Cerebellar nuclear complex (tissue), 1 donor: ENCODE measurements around the gene SH2D4B.

Source experiments
- DNase-seq, 2 experiments: peaks; one replicate each; lab custom pipeline; 2025; lab: John Stamatoyannopoulos, UW

The SH2D4B gene

DNA sequence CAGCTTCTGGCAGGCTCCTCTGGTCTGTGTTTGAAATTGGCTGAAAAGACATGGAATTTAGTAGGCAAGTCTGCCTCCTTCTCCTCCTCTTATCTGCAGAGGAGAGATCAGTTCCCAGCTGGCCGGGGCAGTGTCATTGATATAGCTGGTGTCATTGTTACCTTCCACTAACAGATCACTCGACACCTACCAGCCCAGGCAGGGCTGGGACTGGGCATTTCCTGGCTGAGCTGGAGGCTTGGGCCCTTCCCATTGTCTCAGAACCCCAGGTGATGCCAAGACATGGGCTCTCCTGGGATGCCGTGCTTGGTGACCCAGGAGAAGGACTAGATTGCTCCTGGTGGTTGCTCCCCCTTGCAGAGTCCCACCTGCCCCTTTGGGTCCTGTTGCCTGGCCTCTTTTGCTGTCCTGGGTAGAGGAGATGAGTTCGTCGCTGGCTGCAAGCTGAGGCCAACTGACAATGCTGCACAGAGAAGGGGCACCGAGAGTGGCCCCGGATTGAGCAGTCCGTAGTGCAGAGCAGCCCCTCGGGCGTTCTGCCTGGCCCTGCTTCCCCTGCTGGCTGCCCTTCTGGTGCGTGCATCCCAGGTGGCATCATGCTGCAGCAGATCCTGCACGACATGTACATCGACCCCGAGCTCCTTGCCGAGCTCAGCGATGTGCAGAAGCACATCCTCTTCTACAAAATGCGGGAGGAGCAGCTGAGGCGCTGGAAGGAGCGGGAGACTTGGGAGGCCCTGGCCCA is at the start of gene SH2D4B:
Gene SH2D4B (plus strand): TSS at position 167 of the 745 bp plus-strand sequence. CDS start 430 bp downstream, at position 597.
- no peak for DNase-seq

DNA sequence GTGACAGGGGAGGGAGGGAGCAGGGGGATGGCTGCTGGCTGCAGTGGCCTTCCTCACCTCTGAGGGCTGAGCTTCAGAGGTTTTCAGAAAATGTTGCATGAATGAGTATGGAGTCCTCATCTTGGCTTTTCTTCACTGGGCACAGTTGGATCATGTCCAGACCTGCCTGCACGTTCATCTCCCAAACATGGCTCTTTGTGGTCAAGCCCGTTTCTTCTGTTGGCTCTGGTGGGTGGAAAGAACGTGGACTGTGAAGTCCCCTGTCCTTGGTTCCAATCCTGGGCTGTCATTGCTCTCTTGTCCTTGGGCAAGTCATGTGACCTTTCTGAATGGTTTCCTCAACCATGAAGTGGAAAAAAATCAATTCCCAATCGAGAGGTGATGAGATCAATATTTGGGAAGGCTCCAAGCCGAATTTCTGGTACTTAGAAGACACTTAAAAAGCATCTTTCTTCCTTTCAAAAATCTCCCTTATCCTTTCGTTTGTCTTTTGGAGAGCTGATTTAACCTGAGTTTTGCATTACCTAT is 49.1 kb upstream of the SH2D4B start:
- no peak for DNase-seq

DNA sequence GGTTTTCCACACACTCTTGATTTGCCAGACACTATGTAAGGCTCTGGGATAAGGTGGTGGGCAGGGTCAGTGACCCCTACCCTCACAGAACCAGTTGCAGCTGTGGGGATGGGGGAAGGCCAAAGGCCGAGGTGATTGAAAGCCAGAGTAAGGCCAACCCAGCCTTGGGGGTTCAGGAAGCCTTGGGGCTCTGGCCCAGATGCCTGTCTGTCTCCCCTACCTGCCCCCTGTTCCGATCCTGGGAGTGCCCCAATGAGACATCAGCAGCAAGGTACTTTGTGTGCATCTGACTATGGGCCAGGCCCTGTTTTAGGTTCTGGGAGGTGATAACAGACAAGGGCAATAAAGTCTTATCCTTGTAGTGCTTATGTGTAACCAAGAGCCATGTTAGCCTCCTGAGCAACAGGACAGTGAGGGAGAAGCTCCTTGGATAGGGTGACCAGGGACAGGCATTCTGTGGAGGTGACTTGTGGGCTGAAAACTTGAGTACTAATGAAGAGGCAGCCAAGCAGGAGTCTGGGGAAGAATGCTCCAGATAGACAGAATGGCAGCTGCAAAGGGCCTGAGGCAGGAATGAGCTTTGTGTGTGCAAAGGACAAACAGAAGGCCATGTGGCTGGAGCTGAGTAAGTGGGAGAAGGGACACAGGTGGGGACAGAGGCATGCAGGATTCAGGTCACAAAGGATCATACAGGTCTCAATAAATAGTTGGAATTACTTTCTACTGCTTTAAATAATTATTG is 48.2 kb upstream of the SH2D4B start:
- no peak for DNase-seq

DNA sequence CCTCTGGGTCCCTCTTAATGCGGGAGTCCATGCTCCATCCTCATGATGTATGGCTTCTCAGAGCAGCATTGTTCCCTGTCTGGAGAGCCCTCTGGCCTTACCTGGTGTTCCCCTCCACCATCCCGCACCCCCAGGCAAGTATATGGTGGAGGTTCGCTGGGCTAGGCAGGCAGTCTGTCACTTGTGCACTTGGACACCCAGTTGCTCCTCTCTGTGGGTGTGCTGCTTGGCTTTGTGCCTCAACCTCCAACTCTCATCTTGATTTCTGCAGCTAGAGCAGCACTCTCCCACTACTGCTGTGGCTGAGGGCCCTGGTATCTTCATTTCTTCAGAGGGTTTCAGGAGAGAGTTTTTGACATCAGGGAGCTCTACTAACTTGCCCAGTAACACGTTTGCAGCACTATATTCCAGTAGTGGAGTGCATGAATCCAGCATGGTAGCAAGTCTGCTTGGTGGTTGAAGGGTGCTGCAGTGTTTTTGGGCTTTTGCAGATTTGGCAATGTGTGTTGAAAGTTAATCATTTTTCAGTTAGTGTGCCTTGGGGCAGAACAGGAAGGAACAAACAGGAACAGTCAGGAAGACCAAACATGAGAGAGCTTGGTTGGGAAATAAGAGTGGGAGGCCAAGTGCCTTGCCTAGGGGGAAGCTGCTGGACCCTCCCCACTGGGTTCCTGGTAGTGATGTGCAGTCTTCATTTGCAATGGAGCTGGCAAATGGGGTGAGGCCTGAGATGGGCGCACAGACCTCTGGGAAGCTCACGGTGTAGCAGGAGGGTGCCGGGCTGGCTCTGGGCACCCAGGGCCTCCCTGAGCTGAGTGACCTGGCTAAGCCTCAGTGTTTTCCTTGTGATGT is 46.2 kb upstream of the SH2D4B start:
- no peak for DNase-seq

DNA sequence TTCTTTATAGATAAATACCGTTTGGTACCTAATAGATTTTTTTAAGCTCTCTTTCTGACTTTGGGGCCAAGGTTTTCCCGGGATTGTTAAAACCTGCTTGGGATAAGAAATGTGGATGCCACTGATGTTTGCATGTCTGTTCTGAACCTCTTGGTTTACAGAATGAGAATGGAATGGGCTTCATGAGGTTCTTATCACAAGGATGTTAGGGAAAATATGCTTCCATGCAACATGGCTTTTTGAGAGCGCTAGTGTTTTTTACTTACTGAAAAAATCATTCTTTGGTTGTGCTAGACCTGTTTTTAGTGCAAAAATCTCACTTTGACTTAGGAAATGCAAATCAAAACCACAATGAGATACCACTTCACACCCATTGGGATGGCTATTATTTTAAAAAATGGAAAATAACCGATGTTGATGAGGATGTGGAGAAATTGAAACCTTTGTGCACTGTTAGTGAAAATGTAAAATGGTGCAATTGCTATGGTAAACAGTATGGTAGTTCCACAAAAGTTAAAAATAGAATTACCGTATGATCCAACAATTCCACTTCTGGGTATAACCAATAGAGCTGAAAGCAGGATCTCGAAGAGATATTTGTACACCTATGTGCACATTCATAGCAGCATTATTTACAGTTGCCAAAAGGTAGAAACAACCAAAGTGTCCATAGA is 44.7 kb upstream of the SH2D4B start:
- DNase-seq, result no peak

DNA sequence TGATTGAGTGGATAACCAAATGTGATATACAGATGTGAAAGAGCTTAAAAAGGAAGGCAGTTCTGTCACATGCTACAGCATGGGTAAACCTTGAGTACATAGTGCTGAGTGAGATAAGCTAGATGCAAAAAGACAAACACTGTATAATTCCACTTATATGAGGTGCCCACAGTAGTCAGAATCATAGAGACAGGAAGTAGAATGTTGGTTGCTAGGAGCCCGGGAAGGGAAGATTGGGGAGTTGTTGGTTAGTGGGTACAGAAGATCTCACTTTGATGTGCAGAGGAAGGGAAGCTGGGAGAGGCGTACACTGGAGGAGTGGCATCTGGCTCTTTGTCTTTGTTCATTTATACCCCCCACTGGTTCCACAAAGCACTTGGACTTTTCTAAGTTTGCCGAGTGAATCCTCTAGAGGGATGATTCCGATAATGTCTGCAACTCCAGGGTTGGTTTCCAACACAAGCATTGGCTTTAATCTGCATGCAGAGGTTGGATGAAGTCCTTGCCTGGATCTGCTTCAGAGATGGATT is 44.1 kb upstream of the SH2D4B start:
- no peak for DNase-seq

DNA sequence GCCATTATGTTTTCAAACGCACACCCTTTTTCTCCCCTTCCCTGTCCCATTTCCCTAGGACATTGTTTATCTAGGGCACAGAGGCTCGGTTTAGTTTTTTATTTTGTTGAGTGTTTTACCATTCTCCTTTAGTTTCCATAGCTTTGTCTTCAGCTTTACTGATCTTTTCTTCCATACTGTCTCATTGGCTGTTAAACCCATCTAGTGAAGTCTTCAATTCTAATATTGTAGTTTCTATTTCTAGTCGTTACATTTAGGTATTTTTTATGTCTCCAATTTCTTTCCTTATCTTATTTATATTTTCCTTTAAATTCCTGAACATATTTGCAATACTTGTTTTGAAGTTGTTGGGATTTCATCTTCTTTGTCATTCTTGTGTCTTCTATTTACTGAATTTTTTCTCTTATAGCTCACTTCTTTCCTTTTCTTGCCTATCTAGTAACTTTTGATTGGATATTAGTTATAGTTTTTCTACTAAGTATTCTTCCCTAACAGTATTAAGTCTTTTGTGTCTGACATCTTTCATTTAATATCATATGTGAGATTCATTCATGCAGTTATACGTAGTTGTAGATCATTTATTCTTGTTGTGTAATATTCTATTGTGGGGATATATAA is 41.0 kb upstream of the SH2D4B start:
- DNase-seq, result no peak

DNA sequence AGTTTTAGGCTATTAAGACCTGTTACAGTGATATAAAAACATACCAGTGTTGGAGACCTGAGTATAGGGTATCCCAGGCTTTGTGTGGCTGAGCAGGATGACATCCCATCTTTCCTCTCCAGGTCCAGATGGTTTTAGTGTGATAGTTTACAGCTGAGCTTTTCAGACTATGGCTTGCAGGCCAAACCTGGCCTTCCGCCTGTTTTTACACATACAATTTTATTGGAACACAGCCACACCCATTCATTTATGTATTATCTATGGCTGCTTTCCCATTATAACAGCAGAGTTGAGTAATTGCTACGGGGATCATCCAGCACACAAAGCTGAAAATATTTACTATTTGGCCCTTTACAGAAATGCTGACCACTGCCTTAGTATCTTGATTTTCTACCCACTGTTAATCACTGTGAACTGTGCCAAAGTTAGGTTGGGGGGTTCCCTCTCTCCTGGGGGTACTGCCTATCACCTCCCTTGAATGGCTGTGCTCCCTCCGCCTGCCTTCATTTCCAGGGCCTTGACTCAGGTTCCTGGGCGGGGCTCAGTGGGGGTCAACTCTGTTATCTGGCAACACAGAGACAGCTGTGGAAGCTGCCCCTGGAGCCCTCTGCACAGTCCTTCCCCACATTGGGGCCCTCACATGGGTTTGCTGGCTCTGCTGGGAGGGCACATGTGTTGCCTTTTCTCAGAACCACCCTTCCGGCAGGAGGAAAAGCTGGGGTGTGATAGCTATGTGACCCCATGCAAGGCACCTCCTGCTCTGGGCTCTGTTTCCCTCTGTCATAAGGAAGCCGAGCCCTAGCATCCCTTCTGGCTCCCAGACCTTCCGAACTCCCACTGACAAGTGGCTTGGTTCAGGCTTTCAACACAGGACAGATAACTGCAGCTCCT is 40.3 kb upstream of the SH2D4B start:
- no peak for DNase-seq

DNA sequence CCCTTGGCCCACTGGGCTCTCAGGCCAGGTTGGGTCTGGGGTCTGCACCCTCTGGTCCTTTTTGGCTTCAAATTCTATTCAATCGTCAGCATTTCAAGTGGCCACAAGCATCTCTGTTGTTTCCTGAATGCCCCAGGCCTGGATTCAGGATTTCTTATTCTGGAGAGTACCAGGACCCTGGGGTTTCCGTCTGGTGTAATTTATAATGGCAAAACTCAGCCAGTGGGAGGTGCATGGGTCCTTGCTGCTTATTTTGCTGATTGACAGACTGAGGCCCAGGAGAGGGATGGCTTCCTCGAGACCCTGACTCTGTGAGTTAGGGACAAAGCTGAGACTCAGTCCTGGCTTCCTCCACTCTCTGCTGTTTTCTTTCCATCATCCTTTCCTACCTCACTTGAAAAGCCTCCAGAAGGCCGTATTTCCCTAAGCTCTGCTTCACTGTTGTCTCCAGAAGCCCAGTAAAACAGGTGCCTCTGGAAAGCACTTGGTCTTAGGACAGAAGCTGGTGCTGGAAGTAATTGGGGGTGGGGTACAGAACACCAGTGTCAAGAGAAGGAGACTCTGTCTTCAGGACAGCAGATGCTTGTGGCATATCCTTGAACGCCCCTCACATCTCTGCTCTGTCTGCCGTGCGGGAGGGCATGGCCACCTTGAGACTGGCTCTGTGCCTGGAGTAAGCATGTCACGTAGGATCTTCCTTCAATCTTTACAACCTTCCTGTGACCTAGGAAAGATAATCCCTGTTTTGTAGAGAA is 39.4 kb upstream of the SH2D4B start:
- no peak for DNase-seq

DNA sequence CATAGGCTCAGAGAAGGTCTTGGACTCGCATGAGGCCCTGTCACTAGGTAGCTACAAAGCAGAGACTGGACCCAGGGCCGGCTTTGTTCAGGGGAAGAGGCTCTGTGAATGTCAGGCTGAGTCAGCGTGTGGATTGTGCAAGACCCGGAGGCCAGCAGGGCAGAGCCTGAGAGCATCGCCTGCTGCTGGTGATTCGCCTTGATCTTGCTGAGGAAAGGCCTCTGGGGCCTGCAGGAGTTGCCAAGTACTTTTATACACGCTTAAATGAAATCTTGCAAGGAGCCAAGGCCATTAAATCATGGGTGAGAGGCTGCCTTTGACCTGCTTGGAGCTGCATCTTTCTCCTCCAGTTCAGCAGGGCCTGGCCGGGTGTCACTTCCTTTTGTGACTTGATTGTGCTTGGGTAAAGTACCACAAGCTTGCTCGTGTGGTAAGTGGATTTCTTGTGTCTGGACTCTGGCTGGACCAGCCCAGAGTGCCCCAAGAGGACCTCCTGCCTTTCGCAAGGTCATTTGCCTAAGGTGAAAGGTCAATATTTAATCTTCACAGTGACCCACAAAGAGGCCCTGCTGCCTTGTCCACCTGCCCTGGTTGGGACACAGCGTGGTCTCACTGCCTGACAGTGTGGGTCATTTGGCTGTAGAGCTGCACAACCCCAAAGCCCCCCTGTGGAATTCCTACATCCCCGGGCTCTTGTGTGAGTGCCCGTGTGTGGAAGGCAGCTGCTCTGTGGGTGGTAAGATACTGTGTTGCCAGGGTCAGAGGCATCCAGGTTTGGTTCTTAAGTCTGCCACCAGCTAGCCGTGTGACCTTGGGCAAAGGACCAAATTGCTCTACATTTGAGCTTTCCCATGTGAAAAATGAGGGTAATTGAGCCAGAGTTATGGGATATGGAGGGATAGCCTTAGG is 38.6 kb upstream of the SH2D4B start:
- DNase-seq, result no peak

DNA sequence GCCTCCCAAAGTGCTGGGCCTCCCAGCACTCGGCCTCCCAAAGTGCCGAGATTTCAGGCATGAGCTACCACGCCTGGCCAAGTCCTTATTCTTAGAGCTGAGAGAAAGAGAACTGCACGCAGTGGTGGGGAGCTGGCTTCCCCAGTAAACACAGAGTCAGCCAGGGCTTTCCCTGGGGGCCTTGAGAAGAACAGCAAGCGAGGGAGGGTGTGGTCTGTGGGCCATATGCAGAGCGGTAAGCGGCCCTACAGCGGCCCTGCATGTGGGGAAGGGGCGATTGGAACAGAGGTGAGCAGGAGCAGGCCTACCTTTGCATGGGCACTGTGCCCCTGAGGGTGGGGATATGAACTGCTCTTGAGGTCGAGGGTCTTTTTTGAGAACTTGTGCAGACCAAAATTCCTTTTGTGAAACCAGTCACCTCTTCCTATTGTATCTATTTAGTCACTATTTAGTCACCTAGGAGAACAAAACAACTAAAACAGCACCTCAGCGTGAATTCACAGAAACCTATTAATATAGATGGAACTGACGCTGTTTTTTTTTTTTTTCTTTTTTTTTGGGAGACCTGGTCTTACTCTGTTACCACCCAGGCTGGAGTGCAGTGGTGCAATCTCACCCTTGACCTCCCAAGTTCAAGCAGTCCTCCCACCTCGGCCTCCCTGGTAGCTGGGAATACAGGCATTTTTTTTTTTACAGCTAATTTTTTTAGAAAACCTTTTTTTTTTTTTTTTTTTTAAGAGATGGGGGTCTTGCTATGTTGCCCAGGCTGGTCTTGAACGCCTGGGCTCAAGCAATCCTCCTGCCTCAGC is 36.9 kb upstream of the SH2D4B start:
- DNase-seq, result no peak

DNA sequence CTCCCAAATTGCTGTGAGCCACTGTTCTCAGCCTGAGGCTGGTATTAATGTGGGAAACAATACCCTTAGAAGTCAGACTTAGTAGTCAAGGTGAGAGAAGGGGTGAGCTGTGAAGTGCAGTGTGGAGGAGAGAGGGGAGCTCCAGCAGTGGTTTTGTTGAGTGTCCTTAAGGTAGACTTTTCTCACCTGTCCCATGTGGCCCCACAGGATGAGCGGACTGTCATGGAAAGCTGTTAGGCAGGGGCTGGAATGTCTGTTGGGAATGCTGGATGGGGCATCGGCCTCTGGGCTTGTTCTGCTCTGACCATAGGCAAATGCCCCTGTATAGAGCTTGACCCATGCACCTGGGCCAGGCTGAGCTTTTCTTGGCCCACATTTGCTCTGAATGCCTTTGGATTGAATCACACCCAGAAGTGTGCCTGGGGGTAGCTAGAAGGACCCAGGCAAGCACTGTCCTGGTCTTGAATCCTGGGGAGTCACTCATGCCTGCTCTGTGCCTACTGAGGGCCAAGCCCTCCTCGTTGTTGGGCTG is 36.3 kb upstream of the SH2D4B start:
- DNase-seq, result no peak

DNA sequence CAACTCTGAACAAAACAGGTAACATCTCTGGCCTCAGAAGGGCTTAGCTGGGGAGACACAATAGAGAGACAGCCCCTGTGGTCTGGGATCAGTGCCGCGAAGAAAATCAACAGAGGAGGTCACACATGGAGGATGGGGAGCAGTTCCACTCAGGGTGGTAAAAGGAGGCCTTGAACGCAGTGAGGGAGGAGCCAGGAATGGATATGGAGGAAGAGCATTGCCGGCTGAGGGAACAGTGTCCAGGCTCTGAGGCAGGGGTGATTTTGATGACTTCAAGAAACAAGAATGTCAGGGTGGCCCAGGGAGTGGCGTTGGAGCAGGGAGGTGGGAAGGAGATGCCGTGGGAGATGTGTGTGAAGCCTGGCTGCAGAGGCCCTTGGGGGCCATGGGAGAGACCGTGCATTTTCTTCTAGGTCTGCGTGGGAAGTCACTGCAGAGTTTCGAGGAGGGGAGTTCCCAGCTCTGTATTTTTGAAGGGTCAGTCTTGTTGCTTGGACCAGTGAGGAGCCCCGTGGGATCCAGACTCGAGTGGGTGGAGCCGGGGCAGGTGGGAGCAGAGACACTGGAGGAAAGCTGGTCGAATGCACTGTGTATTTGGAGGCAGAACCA is 35.7 kb upstream of the SH2D4B start:
- DNase-seq, result no peak

DNA sequence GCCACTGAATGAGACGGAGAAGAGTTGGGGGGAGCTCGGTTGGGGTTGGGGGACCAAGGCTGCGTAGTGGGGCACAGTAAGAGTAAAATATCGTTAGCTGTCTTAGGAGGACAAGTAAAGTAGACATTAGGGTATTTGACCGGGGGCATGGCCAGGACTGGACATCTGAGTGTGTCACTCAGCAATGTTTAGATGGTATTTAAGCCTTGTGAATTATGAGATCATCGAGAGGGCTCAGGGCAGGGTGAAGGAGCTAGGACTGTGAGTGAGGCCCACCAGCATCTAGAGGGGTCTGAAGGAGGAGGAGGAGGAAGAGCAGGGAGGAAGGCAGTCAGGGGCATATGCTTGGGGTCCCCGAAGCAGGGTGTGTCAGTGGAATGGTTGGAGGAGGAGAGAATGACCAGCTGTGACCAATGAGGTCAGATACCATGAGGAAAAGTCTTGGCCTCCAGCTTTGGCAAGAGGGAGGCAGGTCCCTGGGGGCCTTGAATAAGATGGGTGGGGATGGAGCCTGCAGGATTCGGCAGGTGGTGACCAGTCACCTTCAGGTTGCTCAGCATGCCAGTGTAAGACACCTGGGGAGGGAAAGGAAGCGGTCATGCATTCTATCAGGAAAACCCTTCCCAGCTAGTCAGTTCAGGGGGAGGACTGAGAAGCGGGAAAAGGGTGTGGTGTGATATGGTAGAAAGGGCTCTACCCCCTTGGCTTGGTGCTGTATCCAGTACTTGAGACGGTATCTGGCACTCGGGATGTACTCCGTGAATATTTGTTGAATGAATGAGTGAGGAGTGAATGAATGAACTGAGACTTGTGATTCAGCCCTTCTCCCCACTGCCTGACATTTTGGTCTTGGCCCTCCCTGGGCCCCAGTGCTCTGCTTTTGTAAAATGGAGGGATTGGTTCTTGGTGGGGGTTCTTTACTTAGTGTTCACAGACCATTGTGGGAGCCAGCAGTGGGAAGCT is 34.8 kb upstream of the SH2D4B start:
- DNase-seq, result no peak

DNA sequence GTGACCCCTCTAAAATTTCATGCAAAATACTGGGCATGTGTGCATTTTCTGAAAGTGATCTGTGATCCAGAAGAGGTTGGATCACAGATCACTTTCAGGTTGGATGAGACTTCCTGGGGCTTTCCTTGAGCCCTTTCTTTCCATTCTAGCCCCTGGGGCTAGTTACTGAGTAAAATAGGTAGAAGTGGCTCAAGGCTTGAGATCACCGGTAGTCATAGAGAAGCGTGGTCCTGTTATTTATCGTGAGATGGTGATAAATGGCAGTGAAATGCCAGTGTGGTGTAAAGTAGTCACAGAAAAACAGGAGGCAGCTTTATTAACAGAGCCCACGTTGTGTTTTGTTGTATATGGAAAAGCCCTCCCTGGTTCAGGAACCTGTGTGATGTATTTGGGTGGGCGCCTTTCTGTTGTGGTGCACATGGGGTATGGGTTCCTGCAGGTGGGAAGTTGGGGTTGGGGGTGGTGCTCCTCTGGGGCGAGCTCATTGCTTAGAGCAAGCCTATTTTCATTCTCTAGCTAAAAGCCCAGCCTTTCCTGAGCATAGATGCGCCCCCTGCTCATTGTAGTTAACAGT is 34.0 kb upstream of the SH2D4B start:
- DNase-seq, result no peak
